NCI-H2227 (cell line): ENCODE results near the gene UBE2E3.
A peak's percentile ranks its signal among the peaks of the same experiment; 100 is the strongest.
"Not testable (repeated sequence)": the region's sequence is repeated elsewhere in the genome, so short reads cannot be mapped to it uniquely, and the experiment has no call there.

Source experiments
- DNase-seq: peaks from one replicate; lab custom pipeline; 2025; ENCODE audit not compliant: unreplicated experiment; lab: John Stamatoyannopoulos, UW

Gene UBE2E3

DNA sequence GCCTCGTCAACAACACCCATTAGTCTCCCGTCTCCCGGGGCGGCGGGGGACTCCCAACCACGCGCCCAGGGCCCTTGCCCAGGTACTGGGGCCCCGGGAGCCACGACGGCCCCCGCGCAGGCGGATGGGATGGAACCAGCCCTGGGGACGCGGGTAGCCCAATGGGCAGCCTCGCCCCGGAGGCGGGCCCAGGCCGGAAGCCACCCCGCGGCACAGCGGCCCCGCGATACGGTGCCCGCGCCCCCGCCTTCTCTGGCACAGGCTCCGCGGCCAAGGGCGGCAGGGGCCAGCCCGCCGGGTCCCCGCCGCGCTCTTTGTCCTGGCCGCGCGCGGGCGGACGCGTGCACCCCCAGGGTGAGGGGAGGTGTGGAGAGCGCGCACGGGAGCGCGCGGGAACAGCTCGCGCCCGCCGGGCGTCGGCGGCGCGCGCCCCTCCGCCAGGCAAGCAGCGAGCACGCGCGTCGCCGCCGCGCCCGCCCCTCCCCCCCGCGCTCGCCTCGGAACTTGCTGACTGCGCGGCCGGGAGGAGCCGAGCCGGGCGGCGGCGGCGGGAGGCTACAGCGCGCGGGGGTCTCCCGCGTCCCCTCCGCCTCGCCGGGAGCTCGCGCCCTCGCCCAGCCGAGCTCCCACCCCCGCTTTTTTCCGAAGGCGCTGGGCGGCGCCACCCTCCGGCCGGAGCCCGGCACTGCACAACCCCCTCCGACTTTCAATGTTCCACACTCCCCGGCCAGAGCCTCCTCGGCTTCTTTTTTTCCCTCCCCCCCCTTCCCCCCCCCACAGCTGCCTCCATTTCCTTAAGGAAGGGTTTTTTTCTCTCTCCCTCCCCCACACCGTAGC lies at the start of gene UBE2E3:
Gene UBE2E3, plus strand, starts transcription at position 500 of the 837 bp plus-strand sequence. CDS start 1,438 bp downstream, outside the sequence.
- DNase-seq: peak; percentile 99

DNA sequence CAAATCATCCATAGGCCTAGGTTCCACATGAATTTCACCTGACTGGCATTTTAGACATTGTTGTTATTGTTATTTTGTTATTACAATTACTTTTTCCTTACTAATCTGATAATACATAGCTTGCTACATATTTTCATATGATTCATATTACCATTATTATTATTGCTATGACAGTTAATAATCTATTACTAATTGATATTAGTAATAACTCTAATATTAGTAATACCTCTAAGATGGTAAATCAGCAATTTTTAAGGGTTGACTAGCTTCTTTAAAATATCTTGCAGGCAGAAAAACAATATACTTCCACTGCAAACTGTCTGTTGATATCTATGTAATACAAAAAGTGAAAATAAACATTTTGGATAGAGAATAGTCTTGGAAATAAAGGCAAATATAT lies 48.6 kb upstream of the UBE2E3 start:
- DNase-seq: no peak

DNA sequence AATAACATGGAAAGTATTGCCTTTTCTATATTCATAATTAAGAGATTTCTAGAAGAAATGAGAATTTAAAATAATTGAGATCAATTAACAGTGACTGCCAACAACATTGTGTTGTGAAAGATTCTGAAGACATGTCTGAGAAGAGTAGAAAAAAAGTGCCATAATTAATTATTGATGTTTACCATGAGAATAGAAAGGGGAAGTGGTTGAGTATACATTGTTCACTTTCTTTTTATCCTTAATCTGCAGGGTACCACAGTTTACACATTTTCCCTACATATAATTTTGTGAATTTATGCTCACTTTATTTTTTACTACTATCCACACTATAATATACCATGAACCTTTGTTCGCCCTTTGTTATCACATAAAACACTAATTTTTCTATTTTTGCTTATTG lies 47.1 kb upstream of the UBE2E3 start:
- no peak for DNase-seq

DNA sequence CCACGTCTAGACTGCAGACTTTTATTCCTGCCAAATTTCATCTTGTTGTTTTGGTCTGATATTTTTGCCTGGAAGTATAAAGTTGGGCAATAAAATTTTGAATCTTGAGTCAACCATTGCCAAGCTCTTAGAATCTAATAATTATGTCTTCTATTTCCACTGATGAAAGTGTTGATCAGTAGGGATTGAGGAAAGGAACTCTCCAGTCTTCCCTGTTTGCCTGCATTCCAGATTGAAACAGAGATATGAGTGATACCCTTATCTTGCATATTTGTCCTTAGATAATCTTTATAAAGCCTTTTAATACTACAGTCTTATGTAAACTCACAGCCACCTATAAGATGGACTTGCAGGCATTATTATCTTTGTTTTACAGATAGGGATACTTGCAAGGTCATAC lies 45.5 kb upstream of the UBE2E3 start:
- DNase-seq: no peak

DNA sequence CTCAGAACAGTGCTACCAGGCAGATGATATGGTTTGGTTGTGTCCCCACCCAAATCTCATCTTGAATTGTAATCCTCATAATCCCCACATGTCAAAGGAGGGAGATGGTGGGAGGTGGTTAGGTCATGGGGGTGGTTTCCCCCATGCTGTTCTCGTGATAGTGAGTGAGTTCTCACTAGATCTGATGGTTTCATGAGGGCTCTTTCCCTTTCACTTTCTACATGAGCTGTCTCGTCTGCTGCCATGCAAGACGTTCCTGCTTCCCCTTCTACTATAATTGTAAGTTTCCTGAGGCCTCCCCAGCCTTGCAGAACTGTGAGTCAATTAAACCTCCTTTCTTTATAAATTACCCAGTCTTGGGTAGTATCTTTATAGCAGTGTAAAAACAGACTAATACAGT lies 42.9 kb upstream of the UBE2E3 start:
- DNase-seq: not testable (repeated sequence)

DNA sequence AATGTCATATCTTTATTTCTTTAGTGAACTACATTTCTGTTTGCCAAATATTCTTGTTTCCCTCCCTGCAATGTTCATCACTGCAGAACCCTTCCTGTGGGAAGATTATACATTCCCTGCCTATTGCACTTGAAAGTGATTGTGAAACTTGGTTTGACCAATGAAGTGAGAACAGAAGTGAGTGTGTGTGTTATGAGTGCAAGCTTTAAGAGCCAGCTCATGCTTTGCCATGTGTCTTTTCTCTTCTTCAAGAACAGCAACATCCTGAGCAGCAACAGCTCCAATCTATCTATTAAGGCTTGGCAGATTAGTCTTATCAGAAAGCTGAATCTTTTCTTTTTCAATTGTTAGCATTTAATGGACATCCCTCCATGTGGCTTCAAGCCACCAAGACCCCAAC lies 42.0 kb upstream of the UBE2E3 start:
- DNase-seq: no peak

DNA sequence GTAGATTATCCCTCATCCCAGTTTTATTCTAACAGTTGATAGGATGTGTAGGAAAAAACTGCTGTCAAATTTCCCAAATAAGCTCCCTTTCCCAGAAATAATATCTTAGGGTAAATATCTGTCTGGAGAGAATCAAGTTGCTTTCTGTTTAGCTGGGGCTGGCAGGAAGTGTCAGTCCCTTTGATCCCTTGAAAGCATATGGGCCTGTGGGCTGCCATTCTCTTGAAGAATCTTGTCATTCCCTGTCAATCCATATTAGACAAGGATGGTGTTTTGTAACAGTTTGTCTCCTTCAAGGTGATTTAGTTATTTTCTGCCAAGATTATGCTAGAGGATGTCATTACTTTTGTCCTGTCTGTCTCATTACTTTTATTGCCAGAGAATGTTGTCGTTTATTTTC lies 37.1 kb upstream of the UBE2E3 start:
- DNase-seq: no peak

DNA sequence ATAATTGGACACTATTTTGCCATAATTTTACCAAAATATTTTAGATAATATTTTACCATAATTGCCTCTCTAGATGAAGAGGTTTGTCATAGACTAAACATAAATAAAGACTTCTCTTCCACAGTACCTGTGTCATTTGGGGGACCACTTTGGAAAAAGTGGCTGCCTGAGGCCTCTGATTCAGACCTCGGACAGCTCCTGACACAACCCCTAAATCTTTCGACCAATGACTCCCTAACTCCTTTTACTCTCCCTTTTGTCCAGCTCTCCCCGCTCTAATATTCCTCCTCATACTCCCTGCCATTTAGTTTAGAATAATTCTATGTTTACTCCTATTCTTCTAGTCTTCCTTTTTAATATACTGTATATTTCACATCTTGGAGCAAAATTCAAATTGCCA lies 36.0 kb upstream of the UBE2E3 start:
- no peak for DNase-seq

DNA sequence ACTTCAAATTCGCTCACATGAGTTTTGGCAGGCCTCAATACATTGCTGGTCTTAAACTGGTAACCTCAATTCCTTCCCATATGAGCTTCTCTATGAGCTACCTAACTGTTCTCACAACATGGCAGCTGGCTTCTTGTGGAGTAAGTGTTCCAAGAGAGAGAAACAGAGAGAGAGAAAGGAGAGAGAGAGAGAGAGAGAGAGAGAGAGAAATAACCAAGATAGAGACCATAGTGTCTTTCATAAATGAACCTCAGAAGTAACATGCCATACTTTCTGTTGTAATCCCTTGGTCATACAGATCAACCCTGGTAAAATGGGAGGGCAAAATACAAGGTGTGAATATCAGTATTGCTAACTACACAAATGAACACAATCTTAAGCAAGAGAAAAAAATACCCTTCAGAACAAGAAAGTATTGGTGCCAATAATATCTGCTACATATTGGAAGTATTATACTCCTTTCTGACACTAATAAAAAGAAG lies 33.2 kb upstream of the UBE2E3 start:
- no peak for DNase-seq

DNA sequence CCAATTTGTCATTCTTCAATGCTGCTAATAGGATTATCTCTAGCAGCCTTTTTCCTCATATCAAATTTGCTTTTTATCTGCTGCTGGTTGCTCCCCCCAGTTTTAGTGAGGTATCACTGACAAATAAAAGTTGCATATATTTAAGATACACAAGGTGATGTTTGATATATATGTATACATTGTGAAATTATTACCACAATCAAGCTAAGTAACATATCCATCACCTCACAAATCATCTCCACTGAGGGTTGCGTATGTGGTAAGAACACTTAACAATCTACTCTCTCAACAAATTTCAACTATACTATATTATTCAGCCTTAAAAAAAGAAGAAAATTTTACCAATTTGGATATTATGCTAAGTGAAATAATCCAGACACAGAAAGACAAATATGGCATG lies 30.5 kb upstream of the UBE2E3 start:
- no peak for DNase-seq

DNA sequence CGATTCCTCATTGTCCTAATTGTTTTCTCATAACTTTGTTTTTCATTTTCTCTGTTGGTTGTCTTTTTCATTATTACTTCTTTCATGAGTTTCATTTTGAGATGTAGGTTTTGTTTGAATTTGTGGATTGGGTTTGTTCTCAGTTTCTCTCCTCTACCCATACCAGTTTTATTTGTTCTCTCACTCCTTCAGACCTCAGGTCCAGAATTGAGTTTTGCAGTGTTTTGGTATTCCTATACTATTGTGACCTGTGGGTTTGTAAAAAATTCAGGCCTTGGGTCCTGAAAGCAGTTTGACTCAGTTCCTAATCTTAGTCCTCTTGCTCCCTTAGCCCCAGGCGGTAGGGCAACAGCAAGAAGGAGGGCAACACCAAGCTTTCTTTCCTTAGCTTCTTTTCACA lies 28.3 kb upstream of the UBE2E3 start:
- DNase-seq: no peak

DNA sequence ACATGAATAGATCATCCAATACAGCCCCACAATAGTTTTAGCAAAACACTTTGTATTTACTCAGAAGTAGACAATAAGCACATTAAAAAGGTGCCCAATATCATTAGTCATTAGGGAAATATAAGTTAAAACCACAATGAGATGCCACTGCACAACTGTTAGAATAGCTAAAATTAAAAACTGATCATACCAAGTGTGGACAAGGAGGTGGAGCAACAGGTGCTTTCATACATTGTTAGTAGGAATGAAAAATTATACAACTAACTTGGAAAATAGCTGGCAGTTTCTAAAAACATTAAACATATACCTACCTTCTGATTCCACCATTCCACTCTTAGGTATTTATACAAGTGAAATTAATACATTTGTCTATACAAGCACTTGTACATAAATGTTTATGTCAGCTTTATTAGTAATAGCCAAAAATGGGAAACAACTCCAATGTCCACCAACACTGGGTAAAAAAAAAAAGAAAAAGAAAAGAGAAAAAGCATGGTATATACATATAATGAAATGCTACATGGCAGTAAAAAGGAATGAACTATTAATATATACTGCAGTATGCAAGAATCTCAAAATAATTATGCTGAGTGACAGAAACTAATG lies 27.6 kb upstream of the UBE2E3 start:
- no peak for DNase-seq

DNA sequence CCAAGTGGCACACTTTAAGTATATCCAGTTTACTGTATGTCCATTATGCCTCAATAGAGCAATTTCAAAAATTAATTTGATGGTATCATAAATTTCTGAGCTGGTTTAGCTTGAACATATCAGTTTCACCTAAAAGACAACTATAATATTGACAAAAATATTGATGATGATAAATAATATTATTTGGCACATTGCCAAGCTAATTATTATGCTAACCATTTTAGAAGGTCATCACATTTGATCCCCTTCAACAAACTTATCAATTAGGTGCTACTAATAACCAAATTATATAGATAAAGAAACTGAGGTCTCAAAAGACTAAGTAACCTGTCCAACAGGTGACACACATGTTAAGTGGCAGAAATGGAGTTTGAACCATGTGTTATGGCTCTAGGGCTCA lies 26.9 kb upstream of the UBE2E3 start:
- no peak for DNase-seq

DNA sequence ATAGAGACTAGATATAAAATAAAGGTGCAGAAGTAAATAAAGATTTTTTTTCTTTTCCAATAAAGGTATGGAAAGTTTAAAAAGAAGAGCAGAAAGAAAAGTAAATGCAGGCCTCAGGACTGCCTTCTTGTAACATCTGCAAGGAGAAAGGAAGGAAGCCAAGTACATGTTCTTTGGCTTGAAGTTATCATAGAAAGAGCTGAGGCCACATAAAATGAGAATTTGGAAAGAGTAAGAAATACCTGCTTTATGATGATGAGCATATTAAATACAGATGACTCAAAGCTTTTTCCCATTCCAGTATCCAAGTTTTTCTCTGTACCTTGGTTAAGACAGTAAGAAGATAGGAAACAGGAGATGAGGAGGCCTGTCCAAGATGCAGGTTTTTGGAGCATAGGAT lies 25.3 kb upstream of the UBE2E3 start:
- no peak for DNase-seq

DNA sequence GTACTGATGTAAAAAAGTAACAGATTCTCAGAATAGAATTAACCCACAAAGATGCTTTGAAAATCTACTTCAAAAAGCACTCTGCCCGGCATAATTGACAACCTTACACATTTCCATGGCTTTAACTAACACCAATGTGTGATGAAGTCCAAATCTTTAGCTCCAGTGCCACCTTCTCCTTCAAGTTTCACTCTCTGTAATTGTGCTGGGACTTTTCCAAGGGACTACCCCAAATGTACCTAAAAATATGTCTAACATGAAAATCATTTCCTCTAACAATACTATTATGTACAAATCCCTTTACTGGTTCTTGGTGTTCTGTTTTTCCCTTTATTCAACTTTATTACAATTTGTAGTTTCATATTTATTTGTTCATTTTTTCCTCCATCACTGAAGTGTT lies 20.6 kb upstream of the UBE2E3 start:
- DNase-seq: no peak

DNA sequence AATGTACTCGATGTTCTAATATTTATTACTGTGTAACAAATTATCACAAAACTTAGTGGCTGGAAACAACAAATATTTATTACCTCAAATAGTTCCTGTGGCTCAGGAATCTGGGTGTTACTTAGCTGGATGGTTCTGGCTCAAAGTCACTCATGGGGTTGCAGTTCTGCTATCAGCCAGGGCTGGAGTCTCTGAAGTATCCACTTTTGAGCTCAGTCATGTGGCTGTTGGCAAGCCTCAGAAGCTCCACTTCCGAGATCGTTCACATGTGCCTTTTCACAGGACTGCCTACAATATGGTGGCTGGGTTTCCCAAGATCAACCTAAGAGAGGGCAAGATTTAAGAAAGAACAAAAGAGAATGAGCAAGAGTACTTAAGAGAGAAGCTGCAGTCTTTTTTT lies 19.4 kb upstream of the UBE2E3 start:
- DNase-seq: no peak

DNA sequence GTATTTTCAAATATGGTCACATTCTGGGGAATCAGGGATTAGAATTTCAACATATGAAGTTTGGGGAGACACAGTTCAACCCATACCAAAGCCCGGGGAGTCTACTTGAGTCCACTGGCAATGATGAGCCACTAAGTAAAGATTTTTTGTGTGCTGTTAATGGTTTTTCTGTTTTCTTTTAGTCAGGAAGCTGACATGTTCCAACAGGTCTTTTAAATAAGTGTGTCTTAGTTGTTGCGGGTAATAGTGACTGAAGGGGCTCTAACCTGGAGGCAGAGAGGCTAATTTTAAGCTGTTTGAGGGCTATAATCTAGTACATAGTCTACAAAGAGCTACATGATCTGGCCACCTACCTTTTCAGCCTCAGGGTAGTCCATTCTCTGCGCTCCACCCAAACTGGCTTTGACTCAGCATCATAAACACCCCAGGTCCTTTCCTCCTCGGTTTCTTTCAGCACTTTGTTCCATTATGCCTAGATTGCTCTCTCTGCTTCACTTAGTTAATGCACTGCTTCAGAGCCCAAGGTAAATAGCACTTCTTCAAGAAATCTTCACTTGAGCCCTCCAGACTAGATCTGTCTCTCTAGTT lies 17.6 kb upstream of the UBE2E3 start:
- DNase-seq: no peak

DNA sequence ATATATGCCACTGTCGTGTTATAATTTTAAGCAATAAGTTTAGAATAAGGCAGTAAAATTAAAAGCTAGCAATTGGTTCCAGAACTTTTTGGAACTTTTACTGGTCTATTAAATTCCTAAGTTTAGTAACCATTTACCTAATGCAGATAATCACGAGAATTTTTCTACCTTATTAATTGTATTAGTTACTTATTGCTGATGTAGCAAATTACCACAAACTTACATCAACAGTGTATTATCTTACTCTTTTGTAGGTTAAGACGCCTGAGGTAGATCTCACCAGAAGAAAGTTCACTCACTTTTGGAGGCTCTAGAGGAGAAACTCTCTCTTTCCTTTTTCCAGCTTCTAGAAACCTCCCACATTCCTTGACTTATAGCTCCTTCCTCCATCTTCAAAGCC lies 14.0 kb upstream of the UBE2E3 start:
- DNase-seq: no peak

DNA sequence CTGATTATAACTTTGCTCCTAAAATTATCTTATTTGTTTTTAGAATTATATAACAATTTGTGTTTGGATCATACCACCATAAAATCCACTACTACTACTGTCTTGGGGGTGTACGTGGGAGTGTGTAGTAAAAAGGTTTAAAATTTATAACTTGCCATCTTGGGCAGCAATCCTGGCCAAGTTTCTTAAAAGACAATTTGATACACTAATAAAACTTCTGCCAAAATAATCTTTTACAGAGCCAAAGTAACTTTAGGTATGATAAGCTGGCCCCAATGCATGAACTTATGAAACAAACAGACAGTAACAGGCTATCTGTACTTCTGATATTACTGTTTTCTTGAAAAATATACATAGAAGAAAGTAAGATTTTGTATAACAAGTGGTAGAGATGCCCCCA lies 11.3 kb upstream of the UBE2E3 start:
- no peak for DNase-seq

DNA sequence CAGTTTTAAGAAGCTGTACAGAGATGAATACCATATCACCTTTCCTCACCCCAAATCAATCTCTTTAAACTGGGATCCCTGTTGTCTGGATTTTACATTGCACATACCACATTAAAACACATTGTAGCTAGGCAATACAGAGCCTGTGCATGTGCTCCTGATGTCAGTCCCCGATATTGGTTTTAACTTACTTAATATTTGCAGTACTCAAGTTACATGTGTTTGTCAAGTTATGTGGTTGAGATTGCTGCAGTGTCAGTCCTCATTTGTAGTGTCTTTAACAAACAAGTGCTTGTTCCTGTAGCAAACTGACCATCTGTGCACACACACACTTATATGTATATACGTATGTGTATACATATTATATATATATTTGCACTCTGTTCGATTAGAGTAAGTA lies 10.4 kb upstream of the UBE2E3 start:
- no peak for DNase-seq

DNA sequence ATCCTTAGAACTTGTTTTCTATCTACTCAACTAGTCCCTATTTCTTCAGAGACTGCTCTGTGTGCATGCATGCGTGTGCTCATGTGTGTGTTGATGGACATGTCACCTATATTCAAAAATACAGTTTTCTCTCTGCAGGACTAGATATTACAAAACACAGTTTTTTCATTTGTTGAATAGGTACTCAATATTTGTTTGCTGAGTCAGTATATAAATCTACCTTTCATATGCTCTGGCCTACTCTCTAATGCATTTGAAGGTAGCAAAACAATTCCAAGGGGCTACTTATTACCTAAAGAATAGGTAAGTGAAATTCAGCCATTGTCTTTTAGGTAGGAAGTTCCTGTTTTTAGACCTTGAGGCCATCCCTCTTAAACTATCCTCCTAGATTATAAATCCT lies 8.6 kb upstream of the UBE2E3 start:
- no peak for DNase-seq

DNA sequence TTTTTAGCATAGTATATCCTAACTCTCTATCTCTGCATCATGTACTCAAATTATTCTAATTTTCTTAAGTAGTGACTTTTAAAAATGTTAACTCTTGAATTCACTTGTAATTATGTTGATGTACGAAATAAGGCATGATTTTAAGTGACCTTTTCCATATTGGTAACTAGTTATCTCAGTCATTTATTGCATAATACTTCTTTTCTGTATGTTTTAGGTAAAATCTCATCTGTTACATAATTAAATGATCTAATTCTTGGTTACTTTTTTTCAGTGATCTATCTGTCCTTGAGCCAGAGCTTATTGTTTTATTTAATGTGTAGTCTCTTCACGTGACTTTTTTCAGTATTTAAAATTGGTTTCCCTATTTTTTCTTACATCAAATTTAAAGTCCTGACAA lies 4.8 kb upstream of the UBE2E3 start:
- DNase-seq: no peak
